HepG2 (cell line): ENCODE results near the gene ARHGAP9. TPM values are rescaled to one million over a fixed set of nuclear protein-coding genes. Genes with fewer than 3 reads are reported as not detected.

ENCODE experiments used
- BCL6 ChIP-seq: IDR thresholded peaks from 2 replicates; pipeline ENCODE4 v1.6.1; 2016; ENCODE audit warnings: missing genetic modification reagents, missing compliant biosample characterization
- CBX5 ChIP-seq: sonication (generic); formaldehyde crosslinking; IDR thresholded peaks from 2 replicates; pipeline ENCODE4 v1.4.0; 2020; ENCODE audit warnings: missing genetic modification reagents, borderline replicate concordance
- HHEX ChIP-seq: IDR thresholded peaks from 2 replicates; pipeline ENCODE4 v1.6.1; 2016; ENCODE audit warnings: control low read depth
- KAT2B ChIP-seq: fragments of 150-350 bp; IDR thresholded peaks from 2 replicates; pipeline ENCODE4 v1.6.1; 2014; ENCODE audit warnings: low read depth, low read length, borderline replicate concordance
- MAZ ChIP-seq, 2 experiments: sonication (generic) in 1 of 2; formaldehyde crosslinking in 1 of 2; IDR thresholded peaks; 2 replicates each; pipeline versions ENCODE4 v1.5.0 to v1.6.1; 2012 to 2020; ENCODE audit warnings: low read depth in 2 of 2, mild to moderate bottlenecking in 2 of 2, borderline replicate concordance in 1 of 2, improper control_type of control experiment in 1 of 2, low read length in 1 of 2, missing genetic modification reagents in 1 of 2, moderate library complexity in 1 of 2
- MED13 ChIP-seq: sonication (generic); formaldehyde crosslinking; IDR thresholded peaks from 2 replicates; pipeline ENCODE4 v1.5.0; 2020; ENCODE audit warnings: missing genetic modification reagents
- POLR2AphosphoS5 ChIP-seq: IDR thresholded peaks from 2 replicates; pipeline ENCODE4 v1.6.1; 2012; ENCODE audit warnings: low read depth, low read length
- RAD21 ChIP-seq: fragments of 450-650 bp; formaldehyde crosslinking; IDR thresholded peaks from 2 replicates; pipeline ENCODE4 v1.5.0; 2020; ENCODE audit warnings: mild to moderate bottlenecking
- SCMH1 ChIP-seq: sonication (generic); formaldehyde crosslinking; IDR thresholded peaks from 2 replicates; pipeline ENCODE4 v1.9.0; 2021; ENCODE audit warnings: missing genetic modification reagents, mild to moderate bottlenecking, borderline replicate concordance
- SMC3 ChIP-seq: IDR thresholded peaks from 2 replicates; pipeline ENCODE4 v1.6.1; 2011; ENCODE audit warnings: low read length, improper control_type of control experiment
- SSRP1 ChIP-seq: IDR thresholded peaks from 2 replicates; pipeline ENCODE4 v1.6.1; 2016; ENCODE audit warnings: control low read depth
- TFDP1 ChIP-seq: IDR thresholded peaks from 2 replicates; pipeline ENCODE4 v1.6.1; 2016; ENCODE audit warnings: missing compliant biosample characterization, missing genetic modification reagents, borderline replicate concordance
- THAP7 ChIP-seq: sonication (generic); formaldehyde crosslinking; IDR thresholded peaks from 2 replicates; pipeline ENCODE4 v1.8.1; 2023; ENCODE audit warnings: mild to moderate bottlenecking, missing genetic modification reagents
- ZBTB43 ChIP-seq: sonication (generic); formaldehyde crosslinking; conservative IDR thresholded peaks from 2 replicates; pipeline ENCODE4 v1.4.0; 2020; ENCODE audit warnings: missing genetic modification reagents
- ZNF136 ChIP-seq: sonication (generic); formaldehyde crosslinking; IDR thresholded peaks from 2 replicates; pipeline ENCODE4 v1.8.1; 2022; ENCODE audit warnings: low read depth, mild to moderate bottlenecking, moderate library complexity, missing genetic modification reagents
- ZNF225 ChIP-seq: sonication (generic); formaldehyde crosslinking; IDR thresholded peaks from 2 replicates; pipeline ENCODE4 v1.4.0; 2020; ENCODE audit warnings: mild to moderate bottlenecking, missing genetic modification reagents
- ZNF280B ChIP-seq: sonication (generic); formaldehyde crosslinking; IDR thresholded peaks from 2 replicates; pipeline ENCODE4 v1.5.0; 2020; ENCODE audit warnings: missing genetic modification reagents, mild to moderate bottlenecking, borderline replicate concordance
- ZNF441 ChIP-seq: sonication (generic); formaldehyde crosslinking; IDR thresholded peaks from 2 replicates; pipeline ENCODE4 v1.7.0; 2021; ENCODE audit warnings: missing genetic modification reagents, borderline replicate concordance
- ZNF574 ChIP-seq: sonication (generic); formaldehyde crosslinking; IDR thresholded peaks from 2 replicates; pipeline ENCODE4 v1.4.0; 2020; ENCODE audit warnings: missing genetic modification reagents
- ZNF660 ChIP-seq: sonication (generic); formaldehyde crosslinking; IDR thresholded peaks from 2 replicates; pipeline ENCODE4 v1.5.1; 2020; ENCODE audit warnings: mild to moderate bottlenecking, low read depth, missing genetic modification reagents, borderline replicate concordance
- polyA plus RNA-seq, 8 experiments: library from polyadenylated mRNA; depleted of rRNA in 3 of 8; stranded (reverse) in 7 of 8; unstranded in 1 of 8; fragments of >200 nt; fragmentation: Illumina TruSeq in 4 of 8; extraction: Trizol in 4 of 8; gene quantifications; 2 replicates each; pipeline versions ENCODE4 v1.2.1 to v1.2.3, GENCODE V29; 2011 to 2016; ENCODE audit warnings: low read depth in 4 of 8, missing spikeins in 1 of 8, mixed read lengths in 1 of 8; ENCODE audit not compliant: insufficient read depth in 1 of 8
- total RNA-seq, 5 experiments: library from RNA; depleted of rRNA; stranded (reverse); fragments of >200 nt; fragmentation: Illumina TruSeq; extraction: Trizol; gene quantifications; 2 replicates each; pipeline ENCODE4 v1.2.3, GENCODE V29; 2016; ENCODE audit warnings: low read depth in 1 of 5

Gene ARHGAP9
- total and polyA plus RNA-seq, 2 of the 13 experiments (the other 11 are each of a cell fraction or from before 2014, with no cell fraction given): 0.18 to 1.2 TPM

GRCh38 chr12:57452937-57453509 is 26.6 kb downstream of the ARHGAP9 start (continued):
- TF ChIP-seq MED13 (no peak), ZNF441 (CRISPR knock-in tag) (no peak), THAP7 (peak; percentile 36; the same call in 1 of the 2 replicates), MAZ (IDR thresholded peaks at IDR 0.05; ENCODE audit: borderline replicate concordance, low read depth, low read length) (no peak), MAZ (CRISPR knock-in tag; IDR thresholded peaks at IDR 0.05; ENCODE audit: low read depth) (no peak), TFDP1 (CRISPR knock-in tag) (0 out of 2 replicates have a peak, but pooled peaks have one; percentile 26), POLR2AphosphoS5 (no peak), ZNF280B (CRISPR knock-in tag) (no peak), BCL6 (CRISPR knock-in tag) (peak; percentile 42; the same call in 1 of the 2 replicates), RAD21 (CRISPR knock-in tag) (peak; percentile 91), SMC3 (peak; percentile 87), ZNF574 (0 out of 2 replicates have a peak, but pooled peaks have one; percentile 14), CBX5 (CRISPR knock-in tag) (peak; percentile 39; the same call in 1 of the 2 replicates), ZBTB43 (CRISPR knock-in tag) (no peak), ZNF136 (no peak), ZNF225 (CRISPR knock-in tag) (no peak), SCMH1 (no peak), HHEX (CRISPR knock-in tag) (no peak), KAT2B (no peak), ZNF660 (no peak), SSRP1 (CRISPR knock-in tag) (no peak)
